ENCODE results near the gene PCNX1. TPM values are rescaled to one million over a fixed set of nuclear protein-coding genes. Genes with fewer than 3 reads are reported as not detected.
"Not testable (repeated sequence)": the region's sequence is repeated elsewhere in the genome, so short reads cannot be mapped to it uniquely, and the experiment has no call there.

PCNX1 gene
- total and polyA plus RNA-seq, 12 donors, result 11.3 to 196 (median 106) TPM

- Histone ChIP-seq H3K9me3 (replicated peaks in 1 of 3) (no peaks in the 10 kb centered on the region), H3K4me3 (no peak overlapping the region), H3K27me3 (no peaks in the 10 kb centered on the region), H3K27ac (peak overlapping the region; percentile 49 to 86 (median 79)), H3K36me3 (replicated peaks in 1 of 2) (no peaks in the 10 kb centered on the region), H3K4me1 (replicated peaks in 1 of 2) (peaks cover 13 to 16% of the 10 kb centered on the region in 2 donors)
- intact Hi-C loops (cut with DNase I), result loop anchor here (2.0 to 10.0 kb wide), 4 partner anchors 171 to 609 kb away; no protein-coding TSS in a partner anchor
- WGBS, 4 donors, result 47 to 51% (median 49%) methylated on average over 9 of the region's 9 CpGs
- TF ChIP-seq, protein P1, sequence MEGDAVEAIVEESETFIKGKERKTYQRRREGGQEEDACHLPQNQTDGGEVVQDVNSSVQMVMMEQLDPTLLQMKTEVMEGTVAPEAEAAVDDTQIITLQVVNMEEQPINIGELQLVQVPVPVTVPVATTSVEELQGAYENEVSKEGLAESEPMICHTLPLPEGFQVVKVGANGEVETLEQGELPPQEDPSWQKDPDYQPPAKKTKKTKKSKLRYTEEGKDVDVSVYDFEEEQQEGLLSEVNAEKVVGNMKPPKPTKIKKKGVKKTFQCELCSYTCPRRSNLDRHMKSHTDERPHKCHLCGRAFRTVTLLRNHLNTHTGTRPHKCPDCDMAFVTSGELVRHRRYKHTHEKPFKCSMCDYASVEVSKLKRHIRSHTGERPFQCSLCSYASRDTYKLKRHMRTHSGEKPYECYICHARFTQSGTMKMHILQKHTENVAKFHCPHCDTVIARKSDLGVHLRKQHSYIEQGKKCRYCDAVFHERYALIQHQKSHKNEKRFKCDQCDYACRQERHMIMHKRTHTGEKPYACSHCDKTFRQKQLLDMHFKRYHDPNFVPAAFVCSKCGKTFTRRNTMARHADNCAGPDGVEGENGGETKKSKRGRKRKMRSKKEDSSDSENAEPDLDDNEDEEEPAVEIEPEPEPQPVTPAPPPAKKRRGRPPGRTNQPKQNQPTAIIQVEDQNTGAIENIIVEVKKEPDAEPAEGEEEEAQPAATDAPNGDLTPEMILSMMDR (IDR thresholded peaks at IDR 0.05), result no peak
- TF ChIP-seq POLR2A (IDR thresholded peaks at IDR 0.05), result peak in 1 of 2 donors; percentile 33
- DNase-seq, result peak; percentile 74 to 91 (median 87)
These were observed 236.4 kb downstream of the PCNX1 start for GRCh38 chr14:71143381-71144290.

DNA sequence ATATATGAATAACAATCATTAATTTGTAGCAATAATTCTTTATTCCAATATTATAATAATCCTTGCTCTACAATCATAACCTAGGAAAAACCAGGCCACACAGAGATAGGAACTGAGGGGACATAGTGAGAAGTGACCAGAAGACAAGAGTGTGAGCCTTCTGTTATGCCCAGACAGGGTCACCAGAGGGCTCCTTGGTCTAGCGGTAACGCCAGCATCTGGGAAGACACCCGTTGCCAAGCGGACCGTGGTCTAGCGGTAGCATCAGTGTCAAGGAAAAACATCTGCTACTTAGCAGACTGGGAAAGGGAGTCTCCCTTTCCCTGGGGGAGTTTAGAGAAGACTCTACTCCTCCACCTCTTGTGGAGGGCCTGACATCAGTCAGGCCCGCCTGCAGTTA, 240.1 kb downstream of the PCNX1 start:
- WGBS, 4 donors, result 89 to 96% (median 93%) methylated on average over 7 of the region's 7 CpGs
- not testable (repeated sequence) for H3K9me3 ChIP-seq (replicated peaks in 1 of 3); H3K4me3 ChIP-seq; H3K27ac ChIP-seq; H3K27me3 ChIP-seq; H3K36me3 ChIP-seq (replicated peaks in 1 of 2)
- intact Hi-C loops (cut with DNase I), result loop anchor here in 1 of 2 donors (10.0 kb wide), 1 partner anchor 167 kb away; no protein-coding TSS in a partner anchor
- peak in 1 of 7 donors; percentile 13 for DNase-seq
- H3K4me1 ChIP-seq (replicated peaks in 1 of 2), result peaks cover 13 to 16% of the 10 kb centered on the region in 2 donors

DNA sequence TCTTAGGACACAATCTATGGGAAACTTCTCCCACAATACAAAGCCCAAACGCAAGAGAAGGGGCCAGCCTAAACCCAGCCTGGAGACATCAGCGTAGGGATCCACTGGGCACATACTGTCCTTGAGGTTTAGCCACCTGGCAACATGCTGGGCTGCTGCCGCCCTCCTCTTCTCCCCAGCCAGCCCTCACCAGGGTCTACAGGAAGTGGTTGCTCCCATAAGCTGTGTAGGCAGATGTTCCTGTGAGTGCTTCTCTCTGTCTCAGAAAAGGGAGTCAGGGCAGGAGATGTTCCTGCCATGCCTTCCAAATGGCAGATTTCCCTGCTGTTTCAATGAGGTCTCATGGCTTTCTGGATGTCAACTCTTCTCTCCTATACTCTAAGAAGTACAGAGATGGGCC, 241.4 kb downstream of the PCNX1 start:
- H3K4me1 ChIP-seq (replicated peaks in 1 of 2), result peaks cover 3 to 7% of the 10 kb centered on the region in 2 donors
- TF ChIP-seq POLR2A (IDR thresholded peaks at IDR 0.05), result no peak
- TF ChIP-seq, protein P1 (IDR thresholded peaks at IDR 0.05), result no peak
- intact Hi-C loops (cut with DNase I), result loop anchor here in 1 of 2 donors (10.0 kb wide), 1 partner anchor 166 kb away; no protein-coding TSS in a partner anchor
- H3K9me3 ChIP-seq (replicated peaks in 1 of 3), result no peaks in the 10 kb centered on the region
- DNase-seq, result no peak
- H3K27ac ChIP-seq, result no peak overlapping the region
- H3K27me3 ChIP-seq, result no peaks in the 10 kb centered on the region
- no peaks in the 10 kb centered on the region for H3K36me3 ChIP-seq (replicated peaks in 1 of 2)
- 83 to 100% (median 87%) methylated on average over 3 of the region's 3 CpGs for WGBS, 4 donors
- H3K4me3 ChIP-seq, result no peak overlapping the region

DNA sequence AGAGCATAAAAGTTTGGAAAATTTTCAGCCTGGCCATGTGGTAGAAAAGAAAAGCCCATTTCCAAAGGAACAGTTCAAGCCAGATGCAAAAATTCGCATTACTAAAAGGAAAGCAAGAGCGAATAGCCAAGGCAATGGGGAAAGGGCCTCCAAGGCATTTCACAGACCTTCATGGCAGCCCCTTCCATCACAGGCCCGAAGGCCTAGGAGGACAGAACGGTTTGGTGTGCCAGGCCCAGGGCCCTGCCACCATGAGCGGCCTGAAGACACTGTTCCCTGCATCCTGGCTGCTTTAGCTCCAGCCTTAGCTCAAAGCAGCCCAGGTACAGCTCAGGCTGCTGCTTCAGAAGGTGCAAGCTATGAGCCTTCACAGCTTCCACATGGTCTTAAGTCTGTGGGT, 243.5 kb downstream of the PCNX1 start:
- WGBS, 4 donors, result 37 to 57% (median 49%) methylated on average over 5 of the region's 5 CpGs
- intact Hi-C loops (cut with DNase I), result no loop called here
- H3K36me3 ChIP-seq (replicated peaks in 1 of 2), result no peaks in the 10 kb centered on the region
- H3K9me3 ChIP-seq (replicated peaks in 1 of 3), result no peaks in the 10 kb centered on the region
- H3K27me3 ChIP-seq, result no peaks in the 10 kb centered on the region
- no peak for TF ChIP-seq POLR2A (IDR thresholded peaks at IDR 0.05)
- TF ChIP-seq, protein P1 (IDR thresholded peaks at IDR 0.05), result no peak
- no peak overlapping the region for H3K27ac ChIP-seq
- no peaks in the 10 kb centered on the region for H3K4me1 ChIP-seq (replicated peaks in 1 of 2)
- no peak overlapping the region for H3K4me3 ChIP-seq
- no peak for DNase-seq

Measured in adrenal gland (tissue), 12 donors.